B cell (primary cell): ENCODE results near the gene TREH.
"Not testable (repeated sequence)": the region's sequence is repeated elsewhere in the genome, so short reads cannot be mapped to it uniquely, and the experiment has no call there.

ENCODE experiments used
- EZH2 ChIP-seq: IDR thresholded peaks from 2 replicates; pipeline ENCODE4 v1.6.1; 2012; ENCODE audit warnings: borderline replicate concordance, low read depth, mild to moderate bottlenecking, moderate library complexity, low read length; ENCODE audit not compliant: insufficient read depth, poor library complexity, severe bottlenecking
- TF ChIP-seq, protein P1 (sequence below): fragments of 200-600 bp; IDR thresholded peaks from one replicate; pipeline ENCODE4 v1.8.0; 2022; ENCODE audit warnings: antibody characterized with exemption, mild to moderate bottlenecking

DNA sequence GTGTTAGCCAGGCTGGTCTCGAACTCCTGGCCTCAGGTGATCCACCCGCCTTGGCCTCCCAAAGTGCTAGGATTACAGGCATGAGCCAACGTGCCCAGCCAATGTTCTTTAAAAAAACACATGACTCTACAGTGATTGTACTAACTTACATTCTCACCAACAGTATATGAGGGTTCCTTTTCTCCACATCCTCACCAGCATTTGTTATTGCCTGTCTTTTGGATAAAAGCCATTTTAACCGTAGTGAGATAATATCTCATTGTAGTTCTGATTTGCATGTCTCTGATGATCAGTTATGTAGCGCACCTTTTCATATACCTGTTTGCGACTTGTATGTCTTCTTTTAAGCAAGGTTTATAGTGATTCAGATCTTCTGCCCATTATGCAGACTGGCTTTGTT lies 3.5 kb upstream of the TREH start:
- TF ChIP-seq, protein P1, sequence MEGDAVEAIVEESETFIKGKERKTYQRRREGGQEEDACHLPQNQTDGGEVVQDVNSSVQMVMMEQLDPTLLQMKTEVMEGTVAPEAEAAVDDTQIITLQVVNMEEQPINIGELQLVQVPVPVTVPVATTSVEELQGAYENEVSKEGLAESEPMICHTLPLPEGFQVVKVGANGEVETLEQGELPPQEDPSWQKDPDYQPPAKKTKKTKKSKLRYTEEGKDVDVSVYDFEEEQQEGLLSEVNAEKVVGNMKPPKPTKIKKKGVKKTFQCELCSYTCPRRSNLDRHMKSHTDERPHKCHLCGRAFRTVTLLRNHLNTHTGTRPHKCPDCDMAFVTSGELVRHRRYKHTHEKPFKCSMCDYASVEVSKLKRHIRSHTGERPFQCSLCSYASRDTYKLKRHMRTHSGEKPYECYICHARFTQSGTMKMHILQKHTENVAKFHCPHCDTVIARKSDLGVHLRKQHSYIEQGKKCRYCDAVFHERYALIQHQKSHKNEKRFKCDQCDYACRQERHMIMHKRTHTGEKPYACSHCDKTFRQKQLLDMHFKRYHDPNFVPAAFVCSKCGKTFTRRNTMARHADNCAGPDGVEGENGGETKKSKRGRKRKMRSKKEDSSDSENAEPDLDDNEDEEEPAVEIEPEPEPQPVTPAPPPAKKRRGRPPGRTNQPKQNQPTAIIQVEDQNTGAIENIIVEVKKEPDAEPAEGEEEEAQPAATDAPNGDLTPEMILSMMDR, result not testable (repeated sequence)
- TF ChIP-seq EZH2, result not testable (repeated sequence)
